Stimulated activated CD4-positive, alpha-beta T cell treated with anti-CD3 and anti-CD28 coated beads, Interleukin-2, amount 100 ng/mL, for 24 hours (primary cell): ENCODE data around the gene MAP9.
"Not testable (repeated sequence)": the region's sequence is repeated elsewhere in the genome, so short reads cannot be mapped to it uniquely, and the experiment has no call there.

Source experiments
- DNase-seq, 2 donors: peaks; one replicate each; pipeline ENCODE4 v3.0.0-alpha.2; 2020

MAP9 gene

DNA sequence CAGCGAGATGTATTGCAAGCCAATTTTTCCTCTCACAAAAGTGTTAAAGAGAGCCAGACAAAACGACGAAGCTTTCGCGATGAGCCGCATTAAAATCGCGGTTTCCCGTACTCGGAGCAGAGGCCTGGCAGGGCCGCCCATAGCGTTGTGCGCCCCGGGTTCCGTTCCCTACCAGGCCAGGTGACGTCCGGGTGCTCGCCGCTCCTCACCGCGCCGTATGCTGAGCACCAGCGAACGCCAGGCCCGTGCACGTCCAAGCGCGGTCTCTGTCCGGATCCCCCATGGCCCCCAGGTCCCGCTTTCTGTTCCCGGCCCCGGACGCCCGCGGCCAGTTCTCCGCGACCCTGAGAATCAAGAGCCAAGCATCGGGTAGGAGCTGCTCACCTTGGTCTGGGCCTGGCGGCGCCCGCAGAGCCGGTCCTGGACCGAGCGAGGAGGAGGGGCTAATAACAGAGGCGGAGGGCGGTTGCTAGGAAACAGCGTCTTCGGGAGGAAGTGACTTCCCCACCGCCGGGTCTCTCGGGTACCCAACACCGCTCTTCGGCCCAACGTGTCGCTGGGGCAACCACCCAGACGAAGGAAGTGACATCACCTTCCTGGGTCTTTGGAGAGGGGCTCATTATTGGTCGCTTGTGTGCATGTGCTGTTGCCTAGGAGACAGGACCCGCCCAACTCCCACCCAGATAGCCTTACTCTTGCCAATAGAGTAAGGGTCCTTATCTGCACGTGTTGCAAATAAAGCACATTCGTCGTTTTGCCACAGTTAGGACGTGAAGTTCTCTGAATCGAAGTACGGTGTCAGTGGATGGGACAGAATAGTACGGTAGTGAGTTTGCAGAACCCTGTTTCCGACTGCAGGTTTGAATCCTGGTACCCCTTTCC lies at the start of gene MAP9:
Gene MAP9, minus strand, starts transcription at position 579 of the 882 bp plus-strand sequence. CDS start 1,115 bp downstream, outside the sequence.
- peak; percentile 85 to 89 for DNase-seq

DNA sequence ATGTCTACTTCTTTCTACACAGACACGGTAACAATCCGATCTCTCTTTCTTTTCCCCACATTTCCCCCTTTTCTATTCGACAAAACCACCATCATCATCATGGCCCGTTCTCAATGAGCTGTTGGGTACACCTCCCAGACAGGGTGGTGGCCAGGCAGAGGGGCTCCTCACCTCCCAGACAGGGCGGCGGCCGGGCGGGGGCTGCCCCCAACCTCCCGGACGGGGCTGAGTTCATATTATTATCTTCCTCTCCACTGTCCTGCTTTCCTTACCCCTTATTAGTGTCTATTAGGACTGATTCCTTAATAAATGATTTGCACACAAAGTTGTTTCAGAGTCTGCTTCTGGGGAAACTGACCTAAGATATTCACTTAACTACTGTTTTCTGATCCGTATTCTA lies 48.0 kb upstream of the MAP9 start:
- not testable (repeated sequence) for DNase-seq

DNA sequence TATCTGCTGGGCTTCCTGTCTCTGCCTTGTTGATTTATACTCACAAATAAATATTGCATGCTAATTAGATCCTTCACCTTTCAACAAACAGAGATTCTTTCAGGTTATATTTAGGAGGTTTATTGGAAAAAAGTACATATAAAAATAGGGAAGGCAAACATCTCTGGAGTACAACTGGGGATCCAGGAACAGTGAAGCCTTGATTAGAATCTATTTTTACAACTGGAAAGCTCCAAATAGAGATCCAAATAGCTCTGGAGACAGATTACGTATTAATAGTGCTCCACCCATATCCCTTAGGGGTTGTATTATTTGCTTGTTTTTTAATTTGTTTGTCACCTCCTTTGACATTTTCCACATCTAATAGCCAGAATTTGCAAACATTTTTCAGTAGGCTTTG lies 46.9 kb upstream of the MAP9 start:
- no peak for DNase-seq

GRCh38 chr4:155419266-155419665 lies 42.5 kb upstream of the MAP9 start:
- no peak for DNase-seq

DNA sequence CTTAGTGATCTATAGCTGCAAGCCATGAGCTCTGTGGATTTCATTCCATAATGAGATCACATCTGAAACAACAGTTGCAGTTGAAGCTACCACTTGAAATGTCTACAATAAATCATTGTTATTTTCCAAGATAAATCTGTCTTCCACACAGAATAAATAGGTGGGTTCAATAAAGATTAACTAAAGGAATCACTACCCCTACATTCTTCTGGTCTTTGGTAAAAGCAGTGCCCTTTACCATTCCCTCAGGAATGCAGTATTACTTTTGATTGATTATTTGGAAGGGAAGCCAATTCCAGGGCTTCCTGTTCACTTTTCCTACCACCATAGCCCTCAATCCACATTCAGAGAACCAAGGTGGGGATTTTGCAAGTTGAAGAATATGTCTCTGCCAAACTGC lies 38.9 kb upstream of the MAP9 start:
- DNase-seq, result no peak

- no peak for DNase-seq
Observed at GRCh38 chr4:155413451-155413850, 36.7 kb upstream of the MAP9 start.

DNA sequence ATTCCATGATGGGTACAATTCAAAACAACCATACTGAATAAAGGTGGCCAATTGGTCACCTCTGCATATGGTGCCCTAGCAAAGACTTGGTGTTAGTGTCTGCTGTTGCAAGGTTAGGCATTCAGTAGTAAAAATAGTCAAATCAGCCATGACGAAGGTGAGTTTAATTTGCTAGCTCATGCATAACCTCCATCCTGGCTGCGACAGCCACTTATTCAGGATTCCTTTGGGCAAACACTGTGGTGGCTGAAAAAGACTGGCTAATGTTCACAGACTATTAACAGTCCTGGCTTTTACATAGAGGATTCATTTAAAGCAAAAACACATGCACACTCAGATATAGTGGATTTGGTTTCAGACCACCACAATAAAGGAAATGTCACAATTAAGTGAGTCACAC lies 34.8 kb upstream of the MAP9 start:
- DNase-seq, result no peak

GRCh38 chr4:155408796-155409195 lies 32.0 kb upstream of the MAP9 start:
- no peak for DNase-seq

DNA sequence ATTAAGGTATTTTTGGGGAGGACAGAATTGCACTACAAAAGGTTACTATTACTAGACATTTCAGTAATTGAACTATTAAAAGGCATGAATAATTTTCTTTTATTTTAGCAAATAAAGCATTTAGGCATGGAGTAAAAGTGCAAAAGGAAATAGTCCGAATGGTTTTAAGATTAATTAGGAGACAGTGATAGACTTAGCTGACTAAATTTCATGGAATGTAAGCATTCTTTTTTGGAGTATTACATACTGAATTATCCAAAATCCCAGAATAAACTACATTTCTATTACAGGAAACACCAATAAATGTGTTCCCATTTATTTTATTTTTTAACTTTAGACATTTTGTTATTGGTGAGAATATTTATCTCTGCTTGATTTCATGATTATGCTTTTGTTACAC lies 30.7 kb upstream of the MAP9 start:
- DNase-seq, result no peak

GRCh38 chr4:155405059-155405458 lies 28.3 kb upstream of the MAP9 start:
- DNase-seq, result no peak

DNA sequence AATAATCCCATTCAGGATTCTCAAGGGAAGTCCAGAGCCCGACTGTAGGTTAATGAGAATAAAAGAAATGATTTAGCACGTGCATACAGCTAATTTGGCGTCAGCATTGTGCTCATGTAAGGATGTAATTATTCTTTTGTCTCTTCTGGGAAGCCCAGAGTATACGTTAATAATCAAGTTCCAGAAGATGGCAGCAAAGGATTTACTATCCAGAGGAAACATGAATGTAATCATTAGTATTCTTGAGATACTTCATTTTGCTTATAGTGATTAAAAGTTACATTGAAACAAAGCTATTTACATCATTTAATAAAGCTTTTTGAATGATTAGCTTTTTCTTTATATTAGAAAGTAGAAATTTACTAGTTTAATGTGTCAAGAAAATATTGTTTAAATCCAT lies 27.1 kb upstream of the MAP9 start:
- DNase-seq, result no peak

GRCh38 chr4:155402941-155403340 lies 26.2 kb upstream of the MAP9 start:
- no peak for DNase-seq

- DNase-seq, result no peak
Observed at GRCh38 chr4:155400893-155401292, 24.1 kb upstream of the MAP9 start.

GRCh38 chr4:155399974-155400697 lies 23.4 kb upstream of the MAP9 start:
- DNase-seq, result no peak

- DNase-seq, result no peak
Observed at GRCh38 chr4:155392481-155393184, 15.9 kb upstream of the MAP9 start.

GRCh38 chr4:155391932-155392331 lies 15.2 kb upstream of the MAP9 start:
- no peak for DNase-seq

DNA sequence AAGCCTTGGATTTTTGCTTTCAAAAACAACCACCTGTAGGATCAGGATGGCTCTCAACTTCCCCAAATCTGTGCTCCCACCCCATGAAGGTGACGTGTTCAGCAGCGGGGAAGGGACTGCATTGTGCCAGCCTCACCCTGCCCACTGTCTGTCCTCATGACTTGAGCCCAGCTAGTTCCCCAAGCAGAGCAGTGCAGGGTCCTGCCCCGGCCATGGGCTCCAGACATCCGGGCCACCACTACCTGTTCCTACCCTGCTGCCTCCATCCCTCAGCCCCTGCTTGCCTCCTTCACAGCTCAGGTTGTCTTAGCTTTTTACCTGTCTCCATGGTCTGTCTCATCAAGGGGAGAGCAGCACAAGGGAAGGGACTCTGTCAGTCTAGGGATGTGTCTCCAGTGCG lies 11.4 kb upstream of the MAP9 start:
- DNase-seq, result no peak

GRCh38 chr4:155383541-155383940 lies 6.8 kb upstream of the MAP9 start:
- no peak for DNase-seq

DNA sequence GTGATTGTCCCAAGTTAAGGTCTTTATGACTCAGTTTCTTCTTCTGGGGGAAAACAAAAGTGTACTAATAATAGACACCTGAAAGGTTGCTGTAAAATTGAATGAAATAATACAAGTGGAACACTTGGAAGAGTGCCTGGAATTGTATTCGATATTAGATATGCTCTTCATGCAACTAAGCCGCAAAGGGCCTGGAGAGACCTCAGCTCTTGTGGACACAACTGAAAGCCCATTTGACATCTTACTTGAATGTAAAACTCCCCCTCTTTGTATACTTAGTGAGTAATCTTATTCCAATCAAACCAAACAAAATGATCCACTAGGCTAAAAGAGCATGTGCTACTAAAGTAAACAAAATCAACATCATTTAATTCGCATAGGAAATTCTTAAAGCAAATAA lies 511 bp upstream of the MAP9 start:
- DNase-seq, result no peak

DNA sequence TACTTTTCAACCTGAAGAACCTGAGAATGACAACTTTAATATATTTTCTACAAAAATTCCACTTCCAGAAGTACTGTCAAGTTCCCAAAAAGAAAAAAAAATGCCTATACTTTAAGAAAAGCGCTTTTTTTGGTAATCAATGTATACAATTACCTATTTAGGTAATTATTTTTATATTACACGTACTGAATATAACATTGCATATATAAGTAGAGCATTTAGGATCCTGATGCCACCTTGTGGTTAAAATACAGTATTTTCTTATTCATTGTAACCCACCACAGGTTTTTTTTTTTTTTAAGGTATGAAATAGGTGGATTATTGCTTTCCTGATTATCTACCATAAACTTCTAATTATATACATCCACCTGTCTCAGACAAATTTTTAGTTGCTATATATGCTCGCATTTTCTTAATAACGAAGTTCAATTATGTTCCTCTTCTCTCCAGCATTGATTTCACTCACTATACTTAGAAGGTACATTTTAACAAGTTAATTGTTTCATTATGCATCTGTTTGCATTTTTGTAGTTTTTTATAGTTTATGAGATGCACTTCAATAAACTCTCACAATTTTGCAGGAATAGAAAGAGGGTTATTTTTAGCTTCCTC lies 5.2 kb downstream of the MAP9 start:
- DNase-seq, result no peak

DNA sequence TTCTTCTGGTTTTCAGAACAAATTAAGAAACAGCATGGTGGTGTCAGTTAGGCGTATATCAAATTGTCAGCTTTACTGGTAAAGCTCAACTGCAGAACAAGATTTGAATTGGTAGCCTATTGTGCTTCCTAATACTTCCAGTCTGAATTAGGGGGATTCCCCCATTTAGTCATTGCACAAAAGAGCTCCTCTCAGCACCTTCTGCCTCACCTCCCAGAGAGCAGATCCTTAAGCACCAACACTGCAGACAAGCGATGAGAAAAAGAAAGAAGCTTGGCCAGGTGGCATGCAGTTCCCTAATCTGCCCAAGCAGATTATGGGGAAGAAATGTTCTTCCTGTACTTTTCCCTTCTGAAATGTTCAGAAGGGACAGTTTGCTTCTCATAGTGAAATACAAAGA lies 9.2 kb downstream of the MAP9 start:
- DNase-seq, result no peak

DNA sequence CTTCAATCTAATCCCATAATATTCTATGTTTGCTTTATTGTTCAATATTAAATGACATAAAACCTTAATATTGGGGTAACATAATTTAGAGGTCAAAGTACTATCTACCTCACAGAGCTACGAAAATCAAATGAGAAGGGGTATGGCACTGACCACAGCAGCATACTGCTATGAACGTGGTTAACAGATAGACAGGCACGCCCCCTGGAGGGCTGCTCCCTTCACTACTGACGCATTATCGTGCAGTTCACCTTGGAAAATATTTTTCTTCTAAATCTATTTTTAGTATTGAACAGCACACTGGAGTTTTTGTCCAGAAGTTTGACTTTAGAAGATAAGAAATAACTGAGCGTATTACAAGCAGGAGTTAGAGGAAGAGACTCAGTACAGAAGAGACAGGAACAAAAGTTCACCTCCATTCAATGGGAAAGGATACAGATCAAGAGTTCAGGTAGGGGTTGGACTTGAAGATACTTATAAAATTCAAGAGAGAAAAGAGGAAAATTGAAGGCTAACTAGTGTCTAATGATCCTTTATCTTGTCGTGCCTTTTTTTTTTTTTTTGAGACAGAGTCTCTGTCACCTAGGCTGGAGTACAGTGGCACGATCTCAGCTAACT lies 22.7 kb downstream of the MAP9 start:
- peak; percentile 30 to 55 for DNase-seq

GRCh38 chr4:155342142-155342541 lies 34.6 kb downstream of the MAP9 start:
- no peak for DNase-seq
